OCI-LY3 (cell line): ENCODE data around the gene OBSCN.

Source experiments
- CTCF ChIP-seq: fragments of 200-600, 300-600 bp; sonication (generic); IDR thresholded peaks from 2 replicates; pipeline ENCODE4 v1.5.1; 2014; ENCODE audit warnings: antibody characterized with exemption, low read length, low read depth
- EZH2phosphoT487 ChIP-seq: fragments of 200-600 bp; shearing (Covaris generic); IDR thresholded peaks from 2 replicates; pipeline ENCODE4 v1.6.1; 2018; ENCODE audit warnings: antibody characterized with exemption, mixed run types, low read depth

GRCh38 chr1:228243093-228243492 lies 35.2 kb downstream of the OBSCN start:
- TF ChIP-seq CTCF (no peak), EZH2phosphoT487 (no peak)
